ENCODE results near the gene PRKAR2B.

Gene PRKAR2B

GRCh38 chr7:107196834-107197610, 152.5 kb downstream of the PRKAR2B start:
- no peak for DNase-seq

GRCh38 chr7:107201795-107202450, 157.4 kb downstream of the PRKAR2B start:
- DNase-seq, result peak in 2 of 5 experiments; percentile 8 to 22

- no peak for DNase-seq
These were observed 159.1 kb downstream of the PRKAR2B start for GRCh38 chr7:107203607-107204006.

- DNase-seq, result no peak
These were observed 161.6 kb downstream of the PRKAR2B start for GRCh38 chr7:107206136-107206535.

GRCh38 chr7:107206706-107207105, 162.2 kb downstream of the PRKAR2B start:
- no peak for DNase-seq

- no peak for DNase-seq
These were observed 163.0 kb downstream of the PRKAR2B start for GRCh38 chr7:107207459-107207858.

GRCh38 chr7:107208024-107208521, 163.6 kb downstream of the PRKAR2B start:
- DNase-seq, result no peak

GRCh38 chr7:107208563-107208962, 164.1 kb downstream of the PRKAR2B start:
- no peak for DNase-seq

GRCh38 chr7:107209565-107209964, 165.1 kb downstream of the PRKAR2B start:
- DNase-seq, result no peak

GRCh38 chr7:107210400-107210799, 165.9 kb downstream of the PRKAR2B start:
- DNase-seq, result no peak

Data from T-helper 2 cell (primary cell).